HEK293T (cell line): ENCODE results near the gene NUDT14.

Source experiments
- ARNT ChIP-seq: fragments of 450-650 bp; IDR thresholded peaks from 2 replicates; pipeline ENCODE4 v1.6.1; 2017; ENCODE audit warnings: mild to moderate bottlenecking
- BHLHE40 ChIP-seq: fragments of 450-650 bp; IDR thresholded peaks from 2 replicates; pipeline ENCODE4 v1.6.1; 2016; ENCODE audit warnings: mild to moderate bottlenecking, moderate library complexity, borderline replicate concordance
- ELF4 ChIP-seq: fragments of 450-650 bp; IDR thresholded peaks from 2 replicates; pipeline ENCODE4 v1.6.1; 2017; ENCODE audit warnings: antibody characterized with exemption
- FOXA1 ChIP-seq: fragments of 450-650 bp; IDR thresholded peaks from 2 replicates; pipeline ENCODE4 v1.6.1; 2016; ENCODE audit warnings: mild to moderate bottlenecking
- FOXM1 ChIP-seq: fragments of 450-650 bp; IDR thresholded peaks from 2 replicates; pipeline ENCODE4 v1.6.1; 2017; ENCODE audit warnings: mild to moderate bottlenecking, borderline replicate concordance
- HDGF ChIP-seq: fragments of 450-650 bp; IDR thresholded peaks from 2 replicates; pipeline ENCODE4 v1.6.1; 2017; ENCODE audit warnings: antibody characterized with exemption, borderline replicate concordance
- SP1 ChIP-seq: fragments of 450-650 bp; IDR thresholded peaks from 2 replicates; pipeline ENCODE4 v1.6.1; 2017
- SUZ12 ChIP-seq: fragments of 450-650 bp; IDR thresholded peaks from 2 replicates; pipeline ENCODE4 v1.6.1; 2016; ENCODE audit warnings: mild to moderate bottlenecking
- TARDBP ChIP-seq: fragments of 450-650 bp; IDR thresholded peaks from 2 replicates; pipeline ENCODE4 v1.6.1; 2016
- ZNF384 ChIP-seq: fragments of 450-650 bp; IDR thresholded peaks from 2 replicates; pipeline ENCODE4 v1.6.1; 2016
- TF ChIP-seq, protein P1 (sequence below): fragments of 450-650 bp; IDR thresholded peaks from 2 replicates; pipeline ENCODE4 v1.6.1; 2016

DNA sequence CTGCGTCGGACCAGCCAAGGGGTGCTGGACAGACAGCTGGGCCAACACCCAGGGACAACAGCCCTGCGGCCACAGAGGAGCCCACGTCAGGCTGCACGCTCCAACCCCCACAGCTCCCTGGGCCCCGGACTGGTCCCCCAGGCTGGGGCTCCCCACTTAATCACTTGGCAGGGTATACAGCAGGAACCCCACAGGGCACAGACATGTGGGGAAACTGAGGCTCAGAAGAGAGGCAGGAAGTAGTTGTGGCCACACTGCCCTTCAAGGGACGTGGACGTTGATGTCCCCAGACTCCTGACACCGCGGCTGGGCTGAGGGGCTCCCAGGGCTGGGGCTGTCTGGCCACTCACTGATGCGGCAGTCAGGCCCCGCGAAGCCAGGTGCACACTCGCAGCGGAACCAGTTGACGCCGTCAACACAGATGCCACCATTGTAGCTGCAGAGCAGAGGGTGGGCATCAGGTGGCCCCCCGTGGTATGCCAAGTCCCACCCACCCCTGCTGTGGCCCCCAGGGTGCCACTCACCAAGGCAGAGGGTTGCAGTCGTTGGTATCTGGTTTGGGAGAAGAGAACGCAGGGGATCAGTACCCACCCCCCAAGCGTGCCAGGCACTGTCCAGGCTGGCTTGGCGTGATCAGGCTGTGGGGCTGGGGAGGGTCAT, 34.0 kb downstream of the NUDT14 start:
- TF ChIP-seq ARNT = no peak
- no peak for TF ChIP-seq ZNF384
- no peak for TF ChIP-seq BHLHE40
- TF ChIP-seq, protein P1, sequence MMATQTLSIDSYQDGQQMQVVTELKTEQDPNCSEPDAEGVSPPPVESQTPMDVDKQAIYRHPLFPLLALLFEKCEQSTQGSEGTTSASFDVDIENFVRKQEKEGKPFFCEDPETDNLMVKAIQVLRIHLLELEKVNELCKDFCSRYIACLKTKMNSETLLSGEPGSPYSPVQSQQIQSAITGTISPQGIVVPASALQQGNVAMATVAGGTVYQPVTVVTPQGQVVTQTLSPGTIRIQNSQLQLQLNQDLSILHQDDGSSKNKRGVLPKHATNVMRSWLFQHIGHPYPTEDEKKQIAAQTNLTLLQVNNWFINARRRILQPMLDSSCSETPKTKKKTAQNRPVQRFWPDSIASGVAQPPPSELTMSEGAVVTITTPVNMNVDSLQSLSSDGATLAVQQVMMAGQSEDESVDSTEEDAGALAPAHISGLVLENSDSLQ = no peak
- TF ChIP-seq FOXA1 = no peak
- TF ChIP-seq TARDBP = no peak
- no peak for TF ChIP-seq HDGF
- TF ChIP-seq FOXM1 = no peak
- TF ChIP-seq ELF4 = no peak
- no peak for TF ChIP-seq SUZ12
- no peak for TF ChIP-seq SP1
